GM19463 (cell line): ENCODE data around the gene OSBPL6.
"Not testable (repeated sequence)": the region's sequence is repeated elsewhere in the genome, so short reads cannot be mapped to it uniquely, and the experiment has no call there.

Experiments used
- ATAC-seq: cut with Tn5 transposase; IDR thresholded peaks from one replicate; pipeline ENCODE4 v1.9.1; 2021; ENCODE audit warnings: mild to moderate bottlenecking, moderate library complexity; ENCODE audit not compliant: unreplicated experiment

The OSBPL6 gene

GRCh38 chr2:178197791-178198190 is 3.5 kb downstream of the OSBPL6 start:
- no peak for ATAC-seq

DNA sequence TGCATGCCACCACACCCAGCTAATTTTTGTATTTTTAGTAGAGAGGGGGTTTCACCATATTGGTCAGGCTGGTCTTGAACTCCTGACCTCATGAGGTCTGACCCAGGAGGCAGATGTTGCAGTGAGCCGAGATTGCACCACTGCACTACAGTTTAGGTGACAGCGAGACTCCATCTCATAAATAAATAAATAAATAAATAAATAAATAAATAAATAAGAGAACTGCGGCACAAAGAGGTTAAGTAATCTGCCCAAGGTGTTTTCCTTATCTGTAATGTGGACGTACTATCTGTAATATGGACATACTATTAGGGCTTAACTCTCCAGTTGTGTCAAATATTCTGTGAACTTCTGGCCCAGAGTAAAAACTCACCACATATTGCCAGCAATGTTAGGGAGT is 4.1 kb downstream of the OSBPL6 start:
- ATAC-seq: not testable (repeated sequence)

DNA sequence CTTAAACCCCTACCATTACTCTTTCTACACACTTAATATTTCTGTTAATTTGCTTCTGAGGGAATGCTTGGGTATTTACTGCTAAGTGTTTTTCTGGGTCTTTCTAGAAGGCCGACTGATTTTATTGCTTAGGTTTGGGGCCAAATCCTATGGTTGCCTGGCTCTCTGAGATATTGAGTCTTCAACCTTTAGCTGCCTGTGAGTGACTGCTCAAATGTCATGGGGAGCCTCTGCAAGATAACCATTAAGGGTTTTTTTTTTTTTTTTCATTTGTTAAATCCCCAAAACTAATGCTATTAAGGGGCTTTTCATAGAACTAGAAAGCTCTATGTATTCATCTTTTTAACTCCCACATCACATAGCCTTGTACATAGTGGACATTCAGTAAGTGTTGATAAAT is 5.0 kb downstream of the OSBPL6 start:
- ATAC-seq: no peak

DNA sequence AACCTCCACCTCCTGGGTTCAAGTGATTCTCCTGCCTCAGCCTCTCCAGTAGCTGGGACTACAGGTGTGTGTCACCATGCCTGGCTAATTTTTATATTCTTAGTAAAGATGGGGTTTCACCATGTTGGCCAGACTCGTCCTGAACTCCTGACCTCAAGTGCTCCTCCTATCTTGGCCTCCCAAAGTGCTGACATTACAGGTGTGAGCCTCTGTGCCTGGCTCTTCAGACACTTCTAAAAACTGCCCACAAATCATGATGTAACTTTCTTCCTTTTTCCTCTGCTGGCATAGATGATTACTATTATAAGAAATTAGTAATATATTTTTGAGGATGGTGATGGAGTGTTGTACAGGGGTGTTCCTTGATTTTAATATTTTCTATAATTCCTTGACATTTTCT is 6.0 kb downstream of the OSBPL6 start:
- ATAC-seq: no peak

- ATAC-seq: no peak
These were observed 8.6 kb downstream of the OSBPL6 start for GRCh38 chr2:178202927-178203326.

DNA sequence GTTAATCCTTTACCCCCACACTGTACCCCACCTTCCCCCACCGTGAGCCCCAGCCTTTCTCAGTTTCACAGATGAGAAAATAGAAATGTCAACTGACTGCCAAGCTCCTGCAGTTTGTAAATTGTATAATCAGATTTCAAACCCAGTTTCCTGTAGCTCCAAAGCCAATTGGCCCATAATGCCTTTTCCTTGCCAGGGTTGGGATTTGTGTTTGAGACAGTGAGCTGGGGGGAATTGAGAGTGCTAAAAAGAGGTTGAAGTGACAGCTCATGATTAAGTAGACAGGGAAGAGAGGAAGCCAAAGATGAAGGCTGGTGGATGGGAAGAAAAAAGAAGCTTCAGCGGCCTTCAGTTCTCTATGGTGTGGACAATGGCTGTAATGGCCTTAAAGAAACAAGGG is 10.7 kb downstream of the OSBPL6 start:
- ATAC-seq: no peak

DNA sequence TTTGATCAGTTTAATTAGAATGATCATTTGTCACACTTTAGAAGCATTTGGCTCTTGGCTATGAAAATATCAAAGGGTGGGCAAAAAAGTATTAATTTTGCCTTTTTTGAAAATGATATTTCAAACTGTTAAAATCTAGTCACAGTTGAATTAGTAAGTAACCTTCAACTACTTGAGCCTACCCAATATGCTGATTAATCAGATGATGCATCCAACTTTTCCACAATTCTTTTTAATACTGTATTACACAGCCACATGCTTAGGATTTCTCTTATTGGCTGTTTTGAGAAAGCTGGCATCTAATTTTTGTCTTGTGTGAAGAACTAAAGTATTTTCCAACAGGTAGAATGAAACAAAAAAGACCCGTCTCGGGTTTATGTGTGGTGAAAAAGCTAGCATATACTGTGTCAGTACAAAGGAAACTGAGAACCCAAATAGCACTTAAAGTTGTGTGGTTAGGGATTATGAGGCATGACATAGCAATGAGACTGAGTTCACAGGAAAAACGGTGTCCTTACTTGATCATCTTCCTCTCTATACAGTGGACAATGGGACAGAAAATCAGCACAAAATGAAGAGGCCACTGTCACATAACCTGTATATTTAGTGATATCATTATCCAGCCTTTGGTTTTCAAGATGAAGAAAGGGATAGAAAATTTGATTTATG is 11.7 kb downstream of the OSBPL6 start:
- ATAC-seq: no peak

DNA sequence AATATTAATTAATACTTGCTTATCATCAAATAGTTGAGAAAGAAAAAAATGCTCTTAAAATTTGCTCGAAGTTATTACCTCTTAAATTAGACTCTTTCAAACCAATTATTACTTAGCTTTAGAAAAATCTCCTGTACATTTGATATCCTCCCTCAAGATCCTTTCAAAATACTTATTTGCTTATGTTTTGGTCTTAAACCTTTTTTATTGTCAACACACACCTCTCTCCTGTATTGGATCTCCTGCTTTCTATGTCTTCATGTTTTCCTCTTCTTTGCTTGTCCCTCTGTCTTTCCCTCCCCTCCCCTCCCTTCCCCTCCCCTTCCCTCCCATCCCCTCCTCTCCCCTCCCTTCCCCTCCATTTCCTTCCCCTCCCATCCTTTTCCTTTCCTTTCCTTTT is 14.0 kb downstream of the OSBPL6 start:
- no peak for ATAC-seq

DNA sequence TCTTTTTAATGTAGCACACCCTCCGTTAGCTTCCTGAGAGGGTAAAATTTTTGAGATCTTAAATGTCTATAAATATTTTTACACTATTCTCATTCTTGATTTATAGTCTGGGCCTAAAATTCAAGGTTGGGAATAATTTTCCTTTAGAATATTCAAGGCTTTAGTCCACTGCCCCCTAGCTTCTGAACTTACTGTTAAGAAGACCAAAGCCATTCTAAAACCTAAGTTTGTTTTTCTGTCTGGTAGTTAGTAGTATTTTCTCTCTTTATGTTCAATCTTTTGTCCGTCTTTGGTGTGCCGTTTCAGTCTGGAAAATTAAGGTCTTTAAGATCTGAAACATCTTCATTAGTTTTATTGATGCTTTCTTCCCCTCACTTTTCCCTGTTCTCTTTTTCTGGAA is 14.5 kb downstream of the OSBPL6 start:
- ATAC-seq: no peak

DNA sequence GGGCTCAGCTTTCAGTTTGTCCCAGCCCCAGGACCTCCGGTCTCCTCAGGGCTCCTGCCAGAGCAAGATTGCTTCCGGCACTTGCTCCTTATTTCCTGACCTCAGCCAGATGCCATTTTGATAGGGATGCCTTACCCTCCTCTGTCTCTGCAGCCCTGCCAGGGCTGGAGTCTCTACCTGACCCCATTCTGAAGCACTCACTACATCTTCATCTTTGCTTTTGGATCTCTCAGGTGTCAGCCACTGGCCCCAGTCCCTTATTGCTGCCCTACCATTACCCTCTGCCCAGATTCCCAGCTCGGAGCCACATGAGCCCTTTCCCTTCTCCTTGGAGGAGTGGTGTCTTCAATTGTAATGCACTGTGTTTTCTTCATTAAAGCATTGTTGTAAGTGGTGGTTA is 17.1 kb downstream of the OSBPL6 start:
- no peak for ATAC-seq

GRCh38 chr2:178211943-178212342 is 17.6 kb downstream of the OSBPL6 start:
- no peak for ATAC-seq

- ATAC-seq: no peak
These were observed 19.7 kb downstream of the OSBPL6 start for GRCh38 chr2:178213991-178214390.

GRCh38 chr2:178219247-178219646 is 24.9 kb downstream of the OSBPL6 start:
- no peak for ATAC-seq

DNA sequence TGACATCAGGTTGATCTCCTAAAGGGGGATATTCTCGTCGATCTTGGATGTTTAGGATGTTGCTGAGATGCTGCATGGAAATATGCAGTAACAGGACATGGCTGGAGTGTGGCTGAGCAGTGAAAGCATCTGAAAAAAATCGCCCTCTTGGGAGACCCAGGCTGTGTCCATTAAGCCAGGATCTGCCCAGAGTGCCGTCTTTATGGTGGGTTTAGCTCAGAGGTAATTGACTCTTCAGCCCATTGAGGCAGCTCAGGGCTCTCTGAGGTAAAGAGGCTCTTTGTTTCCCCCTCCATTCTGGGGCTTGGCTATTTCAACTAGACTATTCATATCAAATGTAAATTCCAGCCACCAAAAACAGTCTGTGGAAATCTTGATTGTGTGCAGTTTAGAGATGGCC is 26.5 kb downstream of the OSBPL6 start:
- ATAC-seq: no peak

DNA sequence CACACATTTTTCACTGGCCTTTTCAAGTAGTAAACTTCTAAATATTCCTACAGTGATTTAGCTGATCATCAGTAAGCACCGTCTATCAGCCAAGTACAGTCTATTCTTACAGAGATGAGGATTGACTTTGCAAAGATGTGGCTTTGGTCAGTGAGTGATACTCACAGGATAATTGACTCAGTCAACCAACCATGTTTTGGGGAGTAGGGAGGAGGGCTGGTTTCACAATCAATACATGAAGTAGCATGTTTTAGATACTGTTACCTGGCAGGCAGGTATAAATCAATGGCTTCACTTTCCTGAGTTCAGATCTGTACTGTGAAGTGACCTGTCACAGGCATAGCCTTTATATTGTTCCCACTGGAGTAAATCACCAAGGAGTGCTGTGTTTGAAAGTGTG is 27.2 kb downstream of the OSBPL6 start:
- ATAC-seq: no peak

- ATAC-seq: no peak
These were observed 29.5 kb downstream of the OSBPL6 start for GRCh38 chr2:178223806-178224205.

DNA sequence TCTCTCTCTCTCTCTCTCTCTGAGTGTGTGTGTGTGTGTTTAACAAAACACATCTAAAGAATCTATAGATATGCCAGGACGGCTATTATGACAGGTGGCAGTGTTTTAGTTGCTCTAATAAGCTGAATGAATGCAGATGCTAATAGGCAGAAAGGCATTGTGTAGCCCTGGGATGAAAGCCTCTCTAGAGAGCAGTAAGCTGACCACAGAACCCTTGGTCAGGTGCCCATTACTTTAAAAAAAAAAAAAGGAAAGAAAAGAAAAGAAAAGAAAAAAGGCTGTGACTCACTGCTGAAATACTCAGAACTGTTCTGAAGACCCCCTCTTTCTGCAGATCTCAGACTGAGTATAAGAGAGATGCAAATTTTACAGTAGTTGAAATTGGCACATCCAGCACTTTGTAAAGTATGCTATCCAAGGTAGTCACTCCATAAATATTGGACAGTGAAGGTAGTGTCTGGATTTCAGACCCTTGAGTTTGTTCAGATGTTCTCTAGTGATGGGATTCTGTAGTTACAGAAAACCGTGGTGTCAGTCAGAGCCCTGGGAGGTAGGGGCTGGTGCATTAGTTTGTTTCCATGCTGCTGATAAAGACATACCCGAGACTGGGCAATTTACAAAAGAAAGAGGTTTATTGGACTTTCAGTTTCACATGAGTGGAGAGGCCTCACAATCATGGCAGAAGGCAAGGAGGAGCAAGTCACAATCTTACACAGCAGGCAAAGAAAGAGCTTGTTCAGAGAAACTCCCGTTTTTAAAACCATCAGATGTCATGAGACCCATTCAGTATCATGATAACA is 30.9 kb downstream of the OSBPL6 start:
- ATAC-seq: no peak

GRCh38 chr2:178227187-178227586 is 32.9 kb downstream of the OSBPL6 start:
- ATAC-seq: no peak

- no peak for ATAC-seq
These were observed 35.6 kb downstream of the OSBPL6 start for GRCh38 chr2:178229927-178230326.

DNA sequence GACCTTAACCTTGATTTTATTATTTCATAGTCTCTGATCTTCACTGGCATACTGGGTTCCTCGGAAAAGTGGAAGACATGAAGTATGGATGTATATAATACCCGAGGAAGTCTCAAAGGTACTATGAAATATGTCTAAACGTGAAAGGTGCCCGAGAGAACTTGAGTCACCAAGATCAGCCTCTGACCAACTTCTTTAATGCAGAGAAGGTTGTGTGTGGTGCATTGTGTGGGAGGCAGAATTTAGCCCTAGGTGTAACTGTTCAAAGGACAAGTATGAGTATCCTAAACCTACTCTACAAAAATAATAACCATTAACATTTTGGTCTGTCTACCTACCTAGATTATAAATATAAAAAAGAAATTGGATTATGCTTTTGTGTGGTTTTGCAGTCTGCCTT is 36.1 kb downstream of the OSBPL6 start:
- no peak for ATAC-seq

DNA sequence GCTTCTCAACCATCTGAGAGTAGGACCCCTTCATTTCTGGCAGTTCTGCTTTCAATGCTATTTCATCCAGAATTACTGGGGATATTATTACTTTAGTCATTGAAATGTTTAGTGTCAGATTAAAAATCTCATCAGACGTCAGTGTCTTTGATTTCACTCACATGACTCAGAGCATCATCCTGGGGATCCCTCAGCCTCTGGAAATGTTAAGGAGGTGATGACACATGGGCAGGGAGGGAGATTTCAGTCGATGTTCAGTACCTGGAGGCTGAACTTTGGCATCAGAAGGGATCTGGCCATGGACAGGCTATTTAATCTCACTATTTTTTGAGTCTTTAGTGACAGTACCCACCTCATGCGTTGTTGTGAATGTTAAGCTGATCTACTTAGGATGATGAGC is 39.1 kb downstream of the OSBPL6 start:
- ATAC-seq: no peak

DNA sequence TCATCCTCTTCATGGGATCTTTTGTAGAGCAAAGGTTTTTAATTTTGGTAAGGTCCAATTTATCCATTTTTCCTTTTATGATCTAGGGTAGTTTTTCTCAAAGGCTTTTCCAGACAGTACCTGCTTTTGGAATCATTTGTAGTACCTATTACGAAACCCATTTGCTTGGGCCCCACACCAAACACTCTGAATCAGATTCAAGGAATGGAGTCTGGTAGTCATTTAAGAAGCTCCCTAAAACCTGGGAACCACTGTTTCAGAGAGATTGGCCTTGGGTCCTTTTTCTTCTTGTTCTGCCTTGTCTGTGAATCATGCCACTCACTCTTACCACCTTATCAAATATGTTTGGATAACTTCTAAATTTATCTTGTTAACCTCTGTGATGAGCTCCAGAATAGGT is 40.3 kb downstream of the OSBPL6 start:
- no peak for ATAC-seq
